Esophagus muscularis mucosa (tissue), 4 donors: ENCODE measurements around the gene FBXL4. TPM values are rescaled to one million over a fixed set of nuclear protein-coding genes. Genes with fewer than 3 reads are reported as not detected.

ENCODE experiments used
- DNase-seq: peaks from one replicate; pipeline ENCODE4 v3.0.0-alpha.2; 2017; ENCODE audit errors: extremely low spot score
- H3K27ac ChIP-seq, 4 donors: fragments of 200-600 bp; sonication (generic); replicated peaks in 1 of 4; 1 replicate in 3 of 4; 2 replicates in 1 of 4; pipeline ENCODE4 v1.5.1; 2016 to 2019; ENCODE audit warnings: mild to moderate bottlenecking in 1 of 4
- H3K27me3 ChIP-seq, 4 donors: fragments of 200-600 bp; sonication (generic); one replicate each; pipeline versions ENCODE4 v1.5.1 to v1.6.0; 2016 to 2019
- H3K36me3 ChIP-seq, 4 donors: fragments of 200-600 bp; sonication (generic); one replicate each; pipeline ENCODE4 v1.5.1; 2016 to 2019
- H3K4me1 ChIP-seq, 4 donors: fragments of 200-600 bp; sonication (generic); one replicate each; pipeline ENCODE4 v1.5.1; 2016 to 2019
- H3K4me3 ChIP-seq, 4 donors: fragments of 200-600 bp; sonication (generic); 1 replicate in 2 of 4; 2 replicates in 2 of 4; pipeline ENCODE4 v1.5.1; 2016 to 2019; ENCODE audit warnings: mild to moderate bottlenecking in 4 of 4, moderate library complexity in 1 of 4
- H3K9me3 ChIP-seq, 4 donors: fragments of 200-600 bp; sonication (generic); 1 replicate in 3 of 4; 2 replicates in 1 of 4; pipeline ENCODE4 v1.5.1; 2016 to 2019
- CTCF ChIP-seq, 3 experiments: fragments of 200-600 bp in 2 of 3; fragments of 450-650 bp in 1 of 3; sonication (generic) in 2 of 3; IDR thresholded peaks; one replicate each; pipeline ENCODE4 v1.5.1; 2017 to 2019; ENCODE audit warnings: antibody characterized with exemption in 3 of 3, mild to moderate bottlenecking in 2 of 3, moderate library complexity in 1 of 3
- EP300 ChIP-seq: sonication (generic); formaldehyde crosslinking; IDR thresholded peaks from one replicate; pipeline ENCODE4 v1.6.1; 2017; ENCODE audit warnings: antibody characterized with exemption
- POLR2A ChIP-seq: fragments of 450-650 bp; IDR thresholded peaks from one replicate; pipeline ENCODE4 v1.6.1; 2017; ENCODE audit warnings: antibody characterized with exemption, moderate library complexity, mild to moderate bottlenecking, low read depth
- POLR2AphosphoS5 ChIP-seq, 2 donors: sonication (generic); formaldehyde crosslinking; IDR thresholded peaks; one replicate each; pipeline ENCODE4 v1.6.1; 2017; ENCODE audit warnings: antibody characterized with exemption in 2 of 2
- WGBS: methylation state at CpG from one replicate; pipeline ENCODE4 v1.1.5; 2018; 5-methylcytosine and 5-hydroxymethylcytosine counted together
- intact Hi-C: fragments of 100-400 bp; cut with DNase I; formaldehyde crosslinking; loops from one replicate; pipeline ENCODE4 v1.15.1; 2023
- total RNA-seq, 4 donors: library from RNA; depleted of rRNA; stranded (reverse); fragments of >200 nt; gene quantifications; one replicate each; pipeline versions ENCODE4 v1.1.0 to v1.2.1, GENCODE V29; 2016

FBXL4 gene
- total RNA-seq, 4 donors from 2014 or later, result 11.8 to 17.8 (median 15.6) TPM

- H3K9me3 ChIP-seq, result no peaks in the 10 kb centered on the region
- H3K27ac ChIP-seq, result no peak overlapping the region
- no peaks in the 10 kb centered on the region for H3K36me3 ChIP-seq
- H3K4me1 ChIP-seq, result peaks cover 0 to 3% (median 0%) of the 10 kb centered on the region in 4 donors
- DNase-seq, result no peak
- H3K4me3 ChIP-seq, result no peak overlapping the region
- no peaks in the 10 kb centered on the region for H3K27me3 ChIP-seq
- 62% methylated on average over 1 of the region's 1 CpG for WGBS
- TF ChIP-seq CTCF (IDR thresholded peaks at IDR 0.05), result no peak
- TF ChIP-seq POLR2AphosphoS5 (IDR thresholded peaks at IDR 0.05), result no peak
- TF ChIP-seq POLR2A, result no peak
- intact Hi-C loops, result no loop called here
Observed at GRCh38 chr6:98984121-98984520, 36.4 kb upstream of the FBXL4 start.

GRCh38 chr6:98981473-98981872 is 33.7 kb upstream of the FBXL4 start:
- H3K27me3 ChIP-seq, result no peaks in the 10 kb centered on the region
- no peaks in the 10 kb centered on the region for H3K36me3 ChIP-seq
- H3K27ac ChIP-seq, result no peak overlapping the region
- 95% methylated on average over 1 of the region's 1 CpG for WGBS
- no peak for TF ChIP-seq POLR2A
- H3K4me3 ChIP-seq, result no peak overlapping the region
- no peaks in the 10 kb centered on the region for H3K9me3 ChIP-seq
- H3K4me1 ChIP-seq, result peaks cover 0 to 3% (median 0%) of the 10 kb centered on the region in 4 donors
- intact Hi-C loops, result no loop called here
- DNase-seq, result no peak

GRCh38 chr6:98980819-98981218 is 33.1 kb upstream of the FBXL4 start:
- Histone ChIP-seq H3K9me3 (no peaks in the 10 kb centered on the region), H3K27ac (no peak overlapping the region), H3K4me3 (no peak overlapping the region), H3K4me1 (peaks cover 0 to 3% (median 0%) of the 10 kb centered on the region in 4 donors), H3K27me3 (no peaks in the 10 kb centered on the region), H3K36me3 (no peaks in the 10 kb centered on the region)
- TF ChIP-seq POLR2AphosphoS5 (IDR thresholded peaks at IDR 0.05) (no peak), CTCF (IDR thresholded peaks at IDR 0.05) (no peak), EP300 (no peak), POLR2A (no peak)
- DNase-seq, result no peak
- intact Hi-C loops, result no loop called here
- WGBS, result 89% methylated on average over 2 of the region's 2 CpGs

GRCh38 chr6:98977671-98978292 is 30.0 kb upstream of the FBXL4 start:
- Histone ChIP-seq H3K27ac (no peak overlapping the region), H3K36me3 (no peaks in the 10 kb centered on the region), H3K4me3 (no peak overlapping the region), H3K9me3 (no peaks in the 10 kb centered on the region), H3K27me3 (no peaks in the 10 kb centered on the region), H3K4me1 (peaks cover 0 to 3% (median 0%) of the 10 kb centered on the region in 4 donors)
- WGBS, result 72% methylated on average over 2 of the region's 2 CpGs
- TF ChIP-seq POLR2AphosphoS5 (IDR thresholded peaks at IDR 0.05) (no peak), CTCF (IDR thresholded peaks at IDR 0.05) (no peak), EP300 (no peak)
- DNase-seq, result no peak
- intact Hi-C loops, result no loop called here

- intact Hi-C loops, result no loop called here
- Histone ChIP-seq H3K27ac (no peak overlapping the region), H3K4me1 (peaks cover 0 to 3% (median 0%) of the 10 kb centered on the region in 4 donors), H3K36me3 (no peaks in the 10 kb centered on the region), H3K9me3 (no peaks in the 10 kb centered on the region), H3K27me3 (no peaks in the 10 kb centered on the region), H3K4me3 (no peak overlapping the region)
- no peak for DNase-seq
- TF ChIP-seq POLR2A (no peak), EP300 (no peak), CTCF (IDR thresholded peaks at IDR 0.05) (no peak)
- 63% methylated on average over 4 of the region's 4 CpGs for WGBS
Observed at GRCh38 chr6:98976674-98977385, 29.1 kb upstream of the FBXL4 start.
